Activated B cell treated with CpG ODN at 0.5 μM for 24 hours (primary cell): ENCODE measurements around the gene SGF29. TPM values are rescaled to one million over a fixed set of nuclear protein-coding genes. Genes with fewer than 3 reads are reported as not detected.
A peak's percentile ranks its signal among the peaks of the same experiment; 100 is the strongest.
"Not testable (repeated sequence)": the region's sequence is repeated elsewhere in the genome, so short reads cannot be mapped to it uniquely, and the experiment has no call there.

ENCODE experiments used
- ATAC-seq: fragments of 200-7000 bp; cut with Tn5 transposase; one replicate; pipeline ENCODE4 v1.10.0; 2021; ENCODE audit warnings: low read depth, mild to moderate bottlenecking, moderate library complexity
- CTCF ChIA-PET: fragments of 350-600 bp; sonication (Branson Sonifier 250); formaldehyde crosslinking; loops from one replicate; lab custom pipeline; 2021; ENCODE audit warnings: antibody characterized with exemption; lab: Charles Lee
- POLR2A ChIA-PET: fragments of 350-600 bp; sonication (Branson Sonifier 250); formaldehyde crosslinking; loops from one replicate; lab custom pipeline; 2021; ENCODE audit warnings: antibody characterized with exemption; lab: Charles Lee
- DNase-seq: peaks from one replicate; pipeline ENCODE4 v3.0.0; 2022
- H3K27ac Mint-ChIP-seq: one replicate; pipeline ENCODE4 v1.8.0; 2020; ENCODE audit warnings: mixed read lengths
- H3K27me3 Mint-ChIP-seq: one replicate; pipeline ENCODE4 v1.8.0; 2021; ENCODE audit warnings: mixed read lengths
- H3K36me3 Mint-ChIP-seq: one replicate; pipeline ENCODE4 v1.8.0; 2021; ENCODE audit warnings: low read depth, mixed read lengths
- H3K4me1 Mint-ChIP-seq: one replicate; pipeline ENCODE4 v1.8.0; 2021; ENCODE audit warnings: mixed read lengths
- H3K4me3 Mint-ChIP-seq: one replicate; pipeline ENCODE4 v1.8.0; 2020; ENCODE audit warnings: mild to moderate bottlenecking, mixed read lengths
- H3K9me3 Mint-ChIP-seq: one replicate; pipeline ENCODE4 v1.8.0; 2020; ENCODE audit warnings: mixed read lengths
- CTCF ChIP-seq: fragments of 200-600 bp; IDR thresholded peaks from one replicate; pipeline ENCODE4 v1.8.0; 2022; ENCODE audit warnings: antibody characterized with exemption, mild to moderate bottlenecking
- intact Hi-C: fragments of 100-400 bp; cut with micrococcal nuclease; formaldehyde crosslinking; loops from one replicate; pipeline ENCODE4 v1.15.1; 2024
- total RNA-seq: library from RNA; stranded (reverse); gene quantifications from 2 replicates; pipeline ENCODE4 v1.2.3, GENCODE V29; 2022

SGF29 gene
- total RNA-seq, 1 donor from 2014 or later = 40.3 TPM

GRCh38 chr16:28596840-28597691, 43.3 kb downstream of the SGF29 start, which contains the start of gene SULT1A2:
TSS of gene SULT1A2 (minus strand) at chr16:28597050. CDS start at chr16:28595930, 1,120 bp downstream.
- Mint-ChIP-seq H3K4me1 (no peaks in the 10 kb centered on the region), H3K9me3 (no peaks in the 10 kb centered on the region), H3K4me3 (no peak within 1 kb of the TSS), H3K27ac (no peak within 1 kb of the TSS), H3K36me3 (peaks cover 8% of the 10 kb centered on the region), H3K27me3 (no peaks in the 10 kb centered on the region)
- ATAC-seq = no peak
- intact Hi-C loops = no loop called here
- POLR2A ChIA-PET = no interaction called here
- no peak for DNase-seq
- TF ChIP-seq CTCF = no peak
- CTCF ChIA-PET = no interaction called here

- Mint-ChIP-seq H3K27ac (no peak overlapping the region), H3K4me1 (no peaks in the 10 kb centered on the region), H3K9me3 (no peaks in the 10 kb centered on the region), H3K4me3 (no peak overlapping the region), H3K27me3 (no peaks in the 10 kb centered on the region), H3K36me3 (peaks cover under 1% of the 10 kb centered on the region)
- no peak for TF ChIP-seq CTCF
- ATAC-seq (no peak), DNase-seq (no peak)
- ChIA-PET CTCF (no interaction called here), POLR2A (no interaction called here)
- intact Hi-C loops = no loop called here
Measured at GRCh38 chr16:28597692-28598261, 44.1 kb downstream of the SGF29 start.

- CTCF ChIA-PET, H3K4me3 Mint-ChIP-seq, POLR2A ChIA-PET, H3K27ac Mint-ChIP-seq, H3K9me3 Mint-ChIP-seq, H3K4me1 Mint-ChIP-seq, H3K27me3 Mint-ChIP-seq, DNase-seq, intact Hi-C loops, H3K36me3 Mint-ChIP-seq: not testable (repeated sequence)
- ATAC-seq = peak; percentile 85
Measured at GRCh38 chr16:28599377-28600285, 45.9 kb downstream of the SGF29 start.

DNA sequence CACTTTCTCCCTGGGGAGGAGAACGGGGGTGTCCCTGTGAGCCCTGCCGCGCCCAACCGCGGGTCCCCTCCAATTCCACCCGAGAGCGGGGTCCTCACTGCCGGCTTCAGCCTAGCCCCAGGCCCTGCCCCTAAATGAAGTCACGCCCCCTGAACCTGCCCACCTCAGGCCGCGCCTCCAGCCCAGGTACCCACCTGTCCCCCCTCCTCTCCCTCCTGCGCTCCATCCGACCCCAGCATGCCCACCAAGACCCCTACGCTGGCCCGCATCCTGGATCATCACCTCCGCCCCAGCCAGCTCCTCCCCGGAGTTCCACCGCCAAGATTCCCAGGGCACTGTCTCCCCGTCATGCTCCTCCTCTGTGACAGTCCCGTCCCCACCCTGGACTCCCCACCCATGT, 47.2 kb downstream of the SGF29 start:
- ATAC-seq, H3K36me3 Mint-ChIP-seq, DNase-seq, H3K27me3 Mint-ChIP-seq, intact Hi-C loops, CTCF ChIA-PET, H3K27ac Mint-ChIP-seq, H3K4me1 Mint-ChIP-seq, H3K9me3 Mint-ChIP-seq, POLR2A ChIA-PET, H3K4me3 Mint-ChIP-seq: not testable (repeated sequence)

DNA sequence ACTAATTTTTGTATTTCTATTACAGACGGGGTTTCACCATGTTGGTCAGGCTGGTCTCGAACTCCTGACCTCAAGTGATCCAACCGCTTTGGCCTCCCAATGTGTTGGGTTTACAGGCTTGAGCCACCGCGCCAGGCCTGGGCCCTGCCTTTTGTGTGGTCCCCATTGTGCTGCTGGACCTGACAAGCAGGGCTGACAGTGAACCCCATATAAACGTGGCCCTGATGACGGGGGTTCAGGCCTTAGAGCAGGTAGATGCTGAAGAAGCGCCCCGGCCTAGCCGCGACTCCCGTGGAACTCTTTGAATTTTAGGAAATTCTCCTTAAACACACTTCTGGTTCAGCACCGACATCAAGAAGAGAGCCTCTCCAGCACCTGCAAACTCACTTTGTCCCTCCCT, 47.9 kb downstream of the SGF29 start:
- H3K27ac Mint-ChIP-seq, CTCF ChIA-PET, H3K27me3 Mint-ChIP-seq, ATAC-seq, H3K36me3 Mint-ChIP-seq, H3K4me1 Mint-ChIP-seq, DNase-seq, H3K9me3 Mint-ChIP-seq, H3K4me3 Mint-ChIP-seq, POLR2A ChIA-PET, intact Hi-C loops: not testable (repeated sequence)

- H3K27me3 Mint-ChIP-seq, POLR2A ChIA-PET, CTCF ChIA-PET, ATAC-seq, H3K9me3 Mint-ChIP-seq, H3K36me3 Mint-ChIP-seq, intact Hi-C loops, H3K4me3 Mint-ChIP-seq, H3K27ac Mint-ChIP-seq, DNase-seq, H3K4me1 Mint-ChIP-seq: not testable (repeated sequence)
Measured at GRCh38 chr16:28602062-28602461, 48.3 kb downstream of the SGF29 start.
